Activated T-cell treated with anti-CD3 and anti-CD28 coated beads, Interleukin-2, amount 50 U/mL, for 48 hours (primary cell): ENCODE results near the gene MAP3K8.

Experiments used
- DNase-seq, 2 experiments: peaks; one replicate each; pipeline ENCODE4 v3.0.0-alpha.2; 2020

MAP3K8 gene

DNA sequence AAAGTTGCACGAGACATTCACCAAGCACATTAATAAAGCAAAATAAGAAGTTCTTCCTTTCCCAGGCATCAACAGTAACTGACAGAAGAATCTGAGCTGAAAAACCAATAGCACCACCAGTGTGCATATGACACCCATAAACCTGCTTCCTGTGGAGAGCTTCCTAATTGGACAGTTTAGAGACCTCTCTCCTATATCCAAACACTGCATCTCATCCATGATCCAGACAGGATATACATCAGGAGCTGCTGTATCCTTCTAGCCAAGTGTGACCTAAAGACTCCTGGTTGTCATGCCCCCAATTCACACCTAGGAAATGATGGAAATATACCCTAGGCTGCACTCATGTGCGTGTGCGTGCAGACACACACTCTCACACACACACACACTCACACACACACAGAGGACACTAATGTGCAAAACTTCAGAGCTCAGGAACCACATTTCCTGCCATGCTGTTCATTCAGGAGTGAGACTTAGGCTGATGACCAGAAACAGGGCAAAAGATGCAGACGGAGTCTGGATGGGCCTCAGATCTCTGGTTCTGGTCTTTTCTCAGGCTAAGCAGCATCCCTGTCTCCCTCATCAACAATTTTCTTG is 58.0 kb downstream of the MAP3K8 start:
- no peak for DNase-seq

GRCh38 chr10:30493609-30494530 is 59.9 kb downstream of the MAP3K8 start:
- DNase-seq, result peak in 1 of 2 experiments; percentile 26

DNA sequence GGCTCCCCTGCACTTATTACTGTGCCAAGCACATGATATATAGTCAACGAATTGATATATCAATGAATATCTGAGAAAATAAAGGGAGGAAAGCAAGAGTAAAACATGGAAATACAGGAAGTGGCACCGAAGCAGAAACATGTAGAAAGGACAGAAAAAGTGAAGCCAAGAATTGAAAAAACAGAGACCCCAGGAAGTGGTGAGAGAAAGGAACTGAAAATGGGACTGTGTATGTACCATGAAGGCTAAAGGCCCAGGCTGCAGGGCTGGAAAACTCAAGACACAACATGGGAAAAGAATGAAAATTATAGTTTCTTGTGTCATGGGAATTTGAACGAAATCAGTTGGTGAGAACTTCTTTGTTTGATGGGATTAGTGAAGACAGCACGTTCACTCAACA is 60.6 kb downstream of the MAP3K8 start:
- DNase-seq, result no peak

DNA sequence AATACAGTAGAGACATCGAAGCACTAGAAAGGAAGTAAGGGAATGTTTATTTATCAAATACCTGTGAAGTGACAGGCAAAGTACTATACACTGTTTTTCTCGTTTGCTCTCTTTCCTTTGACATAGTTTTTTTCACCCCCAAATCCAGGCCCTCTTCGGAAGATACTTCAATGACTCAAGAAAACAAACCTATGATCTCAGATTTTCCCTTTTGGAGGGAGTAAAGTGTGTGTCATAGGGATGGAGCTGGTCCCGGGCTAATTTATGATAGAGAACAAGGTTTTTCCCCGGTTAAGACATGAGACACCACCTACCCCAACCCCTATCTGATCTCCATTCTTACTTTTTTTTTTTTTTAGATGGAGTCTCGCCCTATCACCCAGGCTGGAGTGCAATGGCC is 61.7 kb downstream of the MAP3K8 start:
- no peak for DNase-seq

- DNase-seq, result no peak
Measured at GRCh38 chr10:30499816-30500215, 65.8 kb downstream of the MAP3K8 start.

DNA sequence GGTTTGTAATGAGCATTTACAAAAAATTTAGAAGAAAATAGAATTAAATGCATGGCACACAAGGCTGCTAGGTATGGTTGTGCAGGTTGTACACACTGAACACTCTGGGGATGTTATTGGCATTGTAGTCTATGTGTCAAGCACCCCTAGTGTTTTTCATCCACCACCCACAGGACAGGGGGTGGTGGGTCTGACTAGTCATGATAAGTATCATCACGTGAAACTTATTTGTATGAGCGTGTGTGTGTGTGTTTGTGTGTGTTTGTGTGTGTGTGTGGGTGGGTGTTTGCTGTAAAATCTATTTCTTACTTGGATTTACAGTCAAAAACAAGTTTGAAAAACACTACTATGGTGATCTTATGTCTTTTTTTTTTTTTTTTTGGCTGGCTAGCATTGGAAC is 66.5 kb downstream of the MAP3K8 start:
- no peak for DNase-seq

DNA sequence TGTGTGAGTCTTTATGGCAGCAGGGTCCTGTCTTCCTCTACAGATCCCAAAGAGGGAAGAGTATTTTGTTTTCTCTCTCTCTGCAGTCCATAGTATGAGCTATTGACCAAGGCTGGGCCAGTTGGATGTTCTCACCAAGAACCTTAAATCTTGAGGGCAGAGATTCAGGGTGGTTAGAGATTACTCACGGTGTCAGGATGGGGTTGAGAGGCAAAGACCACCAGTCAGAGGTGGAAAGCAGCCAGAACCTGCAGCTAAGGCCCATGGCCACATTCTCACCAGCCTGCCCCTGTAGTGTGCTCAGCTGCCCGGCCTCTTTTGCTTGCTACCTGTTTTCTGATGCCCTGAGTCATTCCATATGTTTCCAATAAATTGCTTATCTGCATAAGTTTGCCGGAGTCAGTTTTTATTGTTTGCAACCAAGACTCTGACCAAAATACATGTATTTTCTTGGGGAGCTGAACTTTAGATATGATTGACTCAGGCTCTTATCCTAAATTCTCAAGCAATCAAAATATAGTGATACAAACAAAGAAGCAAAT is 67.0 kb downstream of the MAP3K8 start:
- no peak for DNase-seq

DNA sequence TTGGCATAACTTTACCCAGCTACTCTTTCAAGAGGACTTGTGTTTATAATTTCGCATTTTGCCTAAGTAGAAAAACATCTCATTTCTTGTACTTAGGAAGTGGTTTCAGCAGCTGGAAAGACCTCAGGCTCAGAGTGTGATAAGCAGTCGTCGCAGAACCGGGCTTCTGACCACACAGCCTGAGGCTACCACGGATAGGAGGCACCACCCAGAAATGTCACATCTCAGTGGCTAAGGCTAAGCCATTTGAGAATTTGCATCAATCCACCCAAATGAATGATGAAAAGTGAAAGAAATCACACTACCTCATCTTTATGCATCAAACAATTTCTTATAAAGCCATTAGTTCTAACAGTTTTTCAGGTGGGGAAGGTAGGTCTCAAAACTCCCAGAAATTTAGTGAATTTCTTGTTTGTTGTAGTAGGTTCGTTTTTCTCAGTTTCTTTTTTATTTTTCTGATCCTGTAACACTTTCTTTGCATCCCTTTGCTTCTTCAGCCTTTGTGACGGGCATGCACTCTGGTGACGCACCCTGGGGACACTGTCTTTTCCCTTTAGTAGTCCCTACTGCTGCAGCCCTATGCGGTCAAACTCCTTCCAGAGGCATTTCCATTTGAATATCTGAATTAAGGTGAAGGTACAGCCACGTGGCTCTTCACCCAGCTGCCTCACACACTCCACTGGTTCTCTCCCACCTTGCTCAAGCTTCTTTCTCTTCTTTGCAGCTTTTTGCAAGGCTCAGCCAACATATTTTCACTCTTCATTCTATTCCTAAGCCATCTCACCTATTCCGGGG is 68.5 kb downstream of the MAP3K8 start:
- DNase-seq, result peak in 1 of 2 experiments; percentile 34

- no peak for DNase-seq
Measured at GRCh38 chr10:30503700-30504266, 69.8 kb downstream of the MAP3K8 start.

GRCh38 chr10:30505543-30506298 is 71.7 kb downstream of the MAP3K8 start:
- DNase-seq, result no peak

DNA sequence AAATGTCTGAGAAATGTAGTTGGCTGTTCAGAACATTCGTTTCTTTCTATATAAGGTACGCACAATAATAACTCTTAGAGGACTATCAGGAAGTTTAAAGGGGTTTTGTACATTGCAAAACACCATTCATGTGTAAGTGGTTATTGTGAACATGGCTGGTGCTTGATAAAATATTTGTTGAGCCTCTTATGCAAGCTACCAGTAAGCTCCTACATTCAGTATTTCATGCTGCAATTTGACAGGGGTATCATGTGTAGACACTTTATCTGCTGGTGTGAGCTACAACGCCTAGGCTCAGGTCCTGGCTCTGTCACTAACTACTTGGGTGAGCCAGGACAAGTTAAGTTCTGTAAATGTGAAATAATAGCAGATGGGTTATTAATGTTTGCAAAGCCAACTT is 75.5 kb downstream of the MAP3K8 start:
- DNase-seq, result no peak

DNA sequence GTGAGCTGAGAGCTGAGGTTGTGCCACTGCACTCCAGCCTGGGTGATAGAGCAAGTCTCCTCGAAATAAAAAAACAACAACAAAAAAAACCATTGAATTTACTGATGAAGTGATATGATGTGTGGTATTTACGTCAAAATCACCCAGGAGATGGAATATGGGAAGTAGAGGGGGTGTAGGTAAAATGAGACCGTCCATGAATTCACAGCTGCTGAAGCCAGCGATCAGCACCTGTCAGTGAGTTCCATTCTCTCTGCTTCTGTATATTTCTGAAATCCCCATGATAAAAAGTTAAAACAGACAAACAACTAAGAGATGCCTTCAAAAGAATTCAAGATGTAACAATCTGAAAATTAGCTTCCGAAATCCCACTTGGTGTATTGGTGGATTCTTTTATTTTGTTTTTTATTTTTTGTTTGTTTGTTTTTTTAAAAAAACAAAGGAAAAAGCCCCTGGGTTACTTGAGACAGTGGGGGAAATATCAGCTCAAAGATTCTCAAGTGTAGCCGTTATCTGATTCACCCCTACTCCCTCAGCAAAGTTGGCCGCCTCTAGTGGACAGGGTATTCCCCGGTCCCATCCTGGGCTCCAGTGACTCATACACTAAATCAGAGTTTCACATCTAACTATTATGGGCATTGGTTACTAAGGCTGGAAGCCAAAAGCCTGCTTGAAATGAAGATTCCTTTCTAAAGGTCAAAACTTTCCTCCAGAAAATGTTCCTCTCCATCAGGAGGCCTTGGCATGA is 76.4 kb downstream of the MAP3K8 start:
- peak; percentile 54 to 57 for DNase-seq

DNA sequence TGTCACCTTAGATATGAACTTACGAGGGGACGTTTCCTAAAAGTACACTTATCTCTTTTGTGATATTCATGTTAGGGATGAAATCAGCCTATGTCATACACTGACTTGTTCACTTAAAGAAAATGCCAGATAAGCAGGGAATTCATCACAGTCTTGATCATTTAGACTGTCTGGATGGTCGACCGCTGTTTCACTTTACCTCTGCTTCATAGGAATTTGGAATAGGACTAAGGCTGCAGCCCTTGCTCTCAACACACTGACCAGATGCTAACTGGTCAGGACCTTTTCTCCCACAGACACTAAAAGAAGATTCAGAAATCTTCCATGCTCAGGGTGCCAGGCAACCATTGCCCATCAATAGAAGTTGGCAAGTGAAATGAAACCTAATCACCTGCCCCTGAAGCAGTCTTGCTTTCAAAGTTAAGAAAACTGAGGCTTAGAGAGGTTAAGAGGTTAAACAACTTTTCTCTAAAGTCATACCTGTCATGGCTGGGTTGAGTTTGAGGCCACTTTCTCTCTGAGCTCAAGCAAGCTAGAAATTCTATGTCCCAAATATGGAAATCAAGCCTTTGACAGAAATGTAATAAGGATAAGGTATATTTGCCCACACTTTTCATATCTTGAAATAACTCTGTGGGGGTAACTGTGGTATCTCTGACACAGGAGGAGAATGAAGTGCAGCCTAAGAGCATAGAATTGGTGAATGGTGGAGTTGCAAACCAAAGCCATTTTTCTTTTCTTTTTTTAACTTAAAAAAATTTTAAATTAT is 77.1 kb downstream of the MAP3K8 start:
- no peak for DNase-seq
